Loucy (cell line): ENCODE data around the gene USP31.

ENCODE experiments used
- EZH2phosphoT487 ChIP-seq: fragments of 200-600 bp; IDR thresholded peaks from 2 replicates; pipeline ENCODE4 v1.6.1; 2018; ENCODE audit warnings: antibody characterized with exemption, mild to moderate bottlenecking, moderate library complexity, borderline replicate concordance
- TF ChIP-seq, protein P1 (sequence below): fragments of 200-600 bp; sonication (generic); conservative IDR thresholded peaks from 2 replicates; pipeline ENCODE4 v1.5.1; 2014; ENCODE audit warnings: mild to moderate bottlenecking, antibody characterized with exemption, low read length

DNA sequence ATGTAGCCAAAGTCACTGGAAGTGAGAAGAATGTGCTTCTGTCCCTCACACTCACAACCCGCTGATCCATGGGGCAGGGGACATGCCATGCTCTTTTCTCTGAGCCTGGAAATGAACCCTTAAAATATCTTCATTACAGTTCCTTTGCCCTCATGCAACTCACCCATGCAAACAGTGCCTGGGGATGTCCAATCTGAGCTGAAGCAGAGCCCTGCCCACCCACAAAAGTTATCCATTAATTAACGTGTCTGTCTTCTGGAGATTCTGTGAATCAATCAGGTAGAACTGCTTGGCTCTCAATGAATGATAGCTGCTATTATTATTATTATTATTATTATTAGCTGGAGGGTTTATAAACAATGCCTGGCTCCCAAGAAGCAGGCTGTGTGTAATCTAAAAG, 133.7 kb downstream of the USP31 start:
- TF ChIP-seq, protein P1, sequence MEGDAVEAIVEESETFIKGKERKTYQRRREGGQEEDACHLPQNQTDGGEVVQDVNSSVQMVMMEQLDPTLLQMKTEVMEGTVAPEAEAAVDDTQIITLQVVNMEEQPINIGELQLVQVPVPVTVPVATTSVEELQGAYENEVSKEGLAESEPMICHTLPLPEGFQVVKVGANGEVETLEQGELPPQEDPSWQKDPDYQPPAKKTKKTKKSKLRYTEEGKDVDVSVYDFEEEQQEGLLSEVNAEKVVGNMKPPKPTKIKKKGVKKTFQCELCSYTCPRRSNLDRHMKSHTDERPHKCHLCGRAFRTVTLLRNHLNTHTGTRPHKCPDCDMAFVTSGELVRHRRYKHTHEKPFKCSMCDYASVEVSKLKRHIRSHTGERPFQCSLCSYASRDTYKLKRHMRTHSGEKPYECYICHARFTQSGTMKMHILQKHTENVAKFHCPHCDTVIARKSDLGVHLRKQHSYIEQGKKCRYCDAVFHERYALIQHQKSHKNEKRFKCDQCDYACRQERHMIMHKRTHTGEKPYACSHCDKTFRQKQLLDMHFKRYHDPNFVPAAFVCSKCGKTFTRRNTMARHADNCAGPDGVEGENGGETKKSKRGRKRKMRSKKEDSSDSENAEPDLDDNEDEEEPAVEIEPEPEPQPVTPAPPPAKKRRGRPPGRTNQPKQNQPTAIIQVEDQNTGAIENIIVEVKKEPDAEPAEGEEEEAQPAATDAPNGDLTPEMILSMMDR: no peak
- no peak for TF ChIP-seq EZH2phosphoT487
